HG02970 (cell line): ENCODE data around the gene KCNQ2.
"Not testable (repeated sequence)": the region's sequence is repeated elsewhere in the genome, so short reads cannot be mapped to it uniquely, and the experiment has no call there.

Experiments
- ATAC-seq: cut with Tn5 transposase; IDR thresholded peaks from one replicate; pipeline ENCODE4 v1.9.1; 2021; ENCODE audit warnings: mild to moderate bottlenecking, moderate library complexity, moderate number of reproducible peaks; ENCODE audit not compliant: unreplicated experiment, low FRiP score

Gene KCNQ2

DNA sequence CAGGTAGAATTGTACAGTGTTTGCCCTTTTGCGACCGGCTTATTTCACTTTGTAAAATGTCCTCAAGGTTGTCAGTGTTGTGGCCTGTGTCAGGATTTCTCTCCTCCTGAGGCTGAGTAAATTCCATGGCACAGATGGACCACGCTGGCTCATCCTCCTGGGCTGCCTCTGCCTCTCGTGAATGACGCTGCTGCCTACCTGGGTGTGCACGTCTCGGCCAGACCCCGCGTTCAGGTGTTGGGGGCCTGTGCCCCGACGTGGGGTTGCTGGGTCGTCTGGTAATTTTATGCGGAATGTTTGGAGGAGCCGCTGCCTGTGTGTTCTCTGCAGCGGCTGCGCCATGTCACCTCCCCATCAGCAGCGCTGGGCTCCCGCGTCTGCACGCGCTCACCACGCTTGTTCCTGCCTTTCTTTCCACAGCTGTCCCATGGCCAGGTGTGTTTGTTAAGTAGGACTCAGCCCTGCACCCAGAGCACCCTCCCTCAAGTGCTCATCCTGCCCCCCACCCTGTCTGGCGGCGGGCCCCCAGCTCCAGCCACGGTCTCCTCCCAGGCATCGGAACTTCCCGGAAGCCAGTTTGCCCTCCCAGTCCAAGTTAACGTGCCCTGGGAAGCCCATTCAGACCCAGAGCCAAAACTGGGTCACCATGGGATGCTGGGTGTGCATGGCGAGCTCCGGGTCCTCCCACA is 75.2 kb downstream of the KCNQ2 start:
- ATAC-seq, result no peak

DNA sequence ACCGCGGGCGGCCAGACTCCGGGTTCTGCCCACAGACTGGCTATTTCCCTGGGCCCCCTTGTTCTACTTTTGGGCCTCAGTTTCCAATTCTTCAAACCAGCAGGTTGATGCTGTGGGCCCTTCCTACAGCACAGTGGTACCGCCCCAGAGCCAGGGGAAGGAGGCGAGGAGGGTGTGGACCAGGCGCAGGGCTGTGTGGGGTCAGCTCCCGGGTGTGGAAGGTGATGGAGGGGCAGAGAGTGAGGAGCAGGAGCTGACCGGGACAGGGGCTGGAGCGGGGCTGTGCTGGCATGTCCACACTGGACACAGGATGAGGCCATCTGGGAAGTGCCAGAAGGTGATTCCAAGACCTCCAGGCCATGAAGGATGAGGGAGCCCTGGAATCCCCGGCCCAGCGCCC is 76.2 kb downstream of the KCNQ2 start:
- ATAC-seq, result no peak

DNA sequence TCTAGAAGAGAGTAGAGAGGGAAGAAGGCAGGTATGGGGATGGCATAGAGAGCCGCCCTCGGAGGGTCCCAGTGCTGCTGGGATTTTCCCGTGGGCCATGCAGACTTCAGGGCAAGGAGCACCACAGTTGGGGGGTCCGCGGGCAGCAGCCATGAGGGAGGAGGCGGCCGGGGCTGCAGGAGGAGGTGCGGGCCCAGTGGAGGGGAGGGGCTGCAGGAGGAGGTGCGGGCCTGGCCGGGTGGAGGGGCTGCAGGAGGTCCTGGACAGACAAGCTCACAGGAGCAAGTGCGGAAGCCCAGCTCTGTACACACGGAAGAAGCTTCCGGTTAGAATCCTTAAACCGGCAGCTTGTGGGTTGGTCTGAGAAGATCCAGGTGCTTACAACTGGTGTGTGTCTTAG is 76.7 kb downstream of the KCNQ2 start:
- no peak for ATAC-seq

DNA sequence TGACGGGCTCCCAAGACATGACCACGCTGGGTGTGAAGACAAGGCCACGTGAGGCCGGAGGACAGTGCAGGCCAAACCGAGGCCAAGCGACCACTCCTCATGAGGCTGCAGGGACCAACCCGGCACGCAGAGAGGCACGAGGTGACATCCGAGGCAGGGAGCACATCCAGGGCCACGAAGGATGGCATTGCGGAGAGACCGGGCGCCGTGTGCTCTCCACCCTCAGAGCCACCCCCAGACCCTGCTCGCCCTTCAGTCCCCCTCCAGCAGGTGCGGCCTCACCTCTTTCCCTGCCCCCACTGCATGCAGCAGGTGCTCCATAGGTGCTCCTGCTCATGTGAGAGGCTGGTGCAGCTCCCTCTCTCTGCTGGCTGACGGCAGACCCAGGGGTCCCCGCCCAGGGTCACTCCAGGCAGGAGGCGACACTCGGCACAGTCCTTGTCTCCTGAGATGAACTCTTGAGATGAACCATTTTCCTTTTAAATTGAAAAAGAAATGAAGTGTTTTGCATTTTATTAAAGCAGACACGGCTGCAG is 77.5 kb downstream of the KCNQ2 start:
- no peak for ATAC-seq

DNA sequence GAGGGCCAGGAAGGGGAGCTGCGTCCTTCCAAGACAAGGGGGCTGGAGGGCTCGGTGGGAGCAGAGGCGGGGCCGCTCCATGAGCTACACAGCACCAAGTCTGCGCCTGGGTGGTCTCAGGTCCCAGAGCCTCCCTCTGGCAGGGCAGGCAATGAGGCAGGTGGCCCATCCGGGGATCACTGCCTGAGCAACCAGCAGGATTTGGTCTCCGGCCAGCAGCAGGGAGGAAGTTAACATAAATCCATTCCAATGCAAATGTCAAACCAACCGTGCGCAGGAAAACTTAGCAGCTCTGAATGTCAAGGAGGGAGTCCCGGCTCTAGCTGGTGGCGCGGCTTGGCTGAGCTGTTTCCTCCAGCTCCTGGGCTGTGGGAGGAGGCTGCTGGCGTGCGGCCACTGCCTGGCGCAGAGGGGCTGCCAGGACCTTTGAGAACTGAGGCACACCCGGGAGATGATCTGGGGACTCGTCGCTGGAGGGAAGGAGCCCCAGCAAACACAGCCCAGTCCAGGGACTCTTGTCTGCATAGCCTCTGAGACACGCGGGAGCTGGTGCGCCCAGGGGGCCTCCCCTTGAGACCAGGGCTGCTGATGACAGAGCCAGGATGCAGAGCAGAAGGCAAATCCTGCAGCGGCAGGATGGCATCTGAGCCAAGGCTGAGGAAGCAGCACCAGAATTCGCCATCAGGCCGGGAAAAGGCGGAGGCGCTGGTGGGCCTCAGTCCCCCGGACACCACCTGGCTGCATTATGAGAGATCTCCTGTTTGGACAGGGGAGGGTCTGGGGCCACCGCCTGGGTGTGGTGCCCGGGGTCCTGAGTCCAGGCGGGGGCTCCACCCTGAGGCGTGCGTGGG is 78.2 kb downstream of the KCNQ2 start:
- ATAC-seq, result no peak

DNA sequence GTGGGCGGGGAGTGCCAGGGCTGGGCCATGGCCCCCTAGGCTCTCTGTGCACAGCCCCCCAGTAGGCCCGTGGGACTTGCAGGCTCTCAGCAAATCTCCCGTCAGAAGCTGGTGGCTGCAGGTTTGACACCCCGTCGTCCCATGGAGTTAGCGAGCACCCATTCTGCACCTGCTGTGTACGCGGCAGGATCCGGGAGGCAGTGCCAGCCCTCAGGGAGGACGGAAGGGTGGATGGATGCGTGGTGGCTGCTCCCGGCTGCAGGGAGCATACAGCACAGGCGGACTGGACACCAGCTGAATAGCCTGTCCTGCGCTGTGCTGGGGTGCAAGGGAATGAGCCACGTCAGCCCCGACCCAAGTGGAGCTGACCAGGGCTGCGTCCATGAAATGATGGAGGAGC is 78.9 kb downstream of the KCNQ2 start:
- ATAC-seq, result no peak

DNA sequence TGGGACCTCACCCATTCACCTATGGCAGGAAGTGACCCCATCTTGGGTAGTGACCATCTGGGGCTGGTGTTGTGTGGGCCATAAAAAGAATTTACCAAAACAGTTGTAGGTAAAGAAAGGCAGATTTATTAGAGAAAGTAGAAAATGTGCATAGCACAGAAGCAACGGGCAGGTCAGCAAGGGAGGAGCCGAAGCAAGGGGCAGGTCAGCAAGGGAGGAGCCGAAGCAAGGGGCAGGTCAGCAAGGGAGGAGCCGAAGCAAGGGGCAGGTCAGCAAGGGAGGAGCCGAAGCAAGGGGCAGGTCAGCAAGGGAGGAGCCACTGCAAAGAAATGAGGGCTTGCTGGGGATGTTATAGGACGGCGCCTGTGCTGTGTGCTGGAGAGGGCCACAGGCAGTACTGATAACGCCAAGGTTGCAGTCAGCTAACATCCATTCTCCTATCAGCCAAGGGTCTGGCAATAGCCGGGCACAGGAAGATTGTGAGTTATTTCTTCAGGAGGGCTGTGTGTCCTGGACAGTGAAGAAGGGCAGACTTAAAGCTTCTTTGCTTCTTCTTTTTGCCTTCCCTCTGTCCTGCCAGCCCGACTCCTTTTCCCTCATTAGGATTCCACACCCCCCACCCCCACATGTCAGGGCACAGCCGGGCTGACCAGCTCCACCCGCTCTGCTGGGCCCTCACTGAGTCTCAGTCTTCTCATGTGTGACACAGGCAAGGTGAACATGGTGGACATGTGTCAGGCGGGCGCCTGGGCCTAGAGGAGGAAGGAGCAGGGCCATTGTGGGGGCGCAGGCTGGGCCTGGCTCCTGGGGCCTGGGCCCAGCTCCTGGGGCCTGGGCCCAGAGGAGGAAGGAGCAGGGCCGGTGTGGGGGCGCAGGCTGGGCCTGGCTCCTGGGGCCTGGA is 79.7 kb downstream of the KCNQ2 start:
- no peak for ATAC-seq

DNA sequence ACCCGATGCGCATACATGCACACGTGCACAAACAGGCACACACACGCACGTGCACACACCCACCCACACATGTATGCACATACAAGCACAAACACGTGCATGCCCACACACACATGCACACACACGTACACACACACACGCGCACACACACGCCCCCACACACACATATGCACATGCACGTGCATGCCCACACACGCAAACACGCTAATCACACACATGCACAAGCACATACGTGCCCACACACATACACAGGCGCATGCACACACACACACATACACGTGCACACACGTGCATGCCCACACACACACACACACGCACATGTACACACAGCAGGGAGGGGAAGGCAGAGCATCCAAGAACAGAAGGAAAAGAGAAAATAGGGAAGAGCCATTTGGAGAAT is 84.5 kb downstream of the KCNQ2 start:
- ATAC-seq, result no peak

DNA sequence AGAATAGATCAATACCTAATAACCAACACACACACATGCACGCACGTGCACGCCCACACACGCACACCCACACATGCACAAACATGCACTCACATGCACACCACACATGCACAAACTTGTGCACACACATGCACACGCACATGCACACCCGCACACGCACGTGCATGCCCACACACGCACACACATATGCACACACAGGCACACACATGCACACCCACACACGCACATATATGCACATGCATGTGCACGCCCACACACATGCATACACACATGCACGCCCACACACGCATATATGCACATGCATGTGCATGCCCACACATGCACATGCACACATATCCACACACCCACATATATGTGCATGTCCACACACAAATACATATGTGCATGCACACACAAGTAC is 85.1 kb downstream of the KCNQ2 start:
- ATAC-seq, result no peak

DNA sequence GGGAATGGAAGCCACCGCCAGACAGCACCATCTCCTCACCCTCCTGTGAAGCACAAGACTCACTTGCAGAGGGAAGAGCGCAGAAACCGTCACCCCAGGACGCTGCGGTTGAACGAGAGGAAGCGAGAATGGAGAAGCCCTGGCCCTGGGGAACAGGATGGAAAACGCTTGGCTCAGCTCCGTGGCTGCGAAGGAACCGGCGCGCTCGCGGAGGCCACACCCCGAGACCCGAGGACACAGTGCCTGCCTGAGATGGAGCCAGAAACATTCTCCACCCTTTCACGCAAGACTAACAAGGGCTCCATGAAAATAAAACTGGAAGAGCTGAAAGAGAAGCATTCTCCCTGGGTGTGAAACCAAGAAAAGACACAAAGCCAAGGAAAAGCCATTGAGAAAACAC is 86.0 kb downstream of the KCNQ2 start:
- ATAC-seq, result no peak

DNA sequence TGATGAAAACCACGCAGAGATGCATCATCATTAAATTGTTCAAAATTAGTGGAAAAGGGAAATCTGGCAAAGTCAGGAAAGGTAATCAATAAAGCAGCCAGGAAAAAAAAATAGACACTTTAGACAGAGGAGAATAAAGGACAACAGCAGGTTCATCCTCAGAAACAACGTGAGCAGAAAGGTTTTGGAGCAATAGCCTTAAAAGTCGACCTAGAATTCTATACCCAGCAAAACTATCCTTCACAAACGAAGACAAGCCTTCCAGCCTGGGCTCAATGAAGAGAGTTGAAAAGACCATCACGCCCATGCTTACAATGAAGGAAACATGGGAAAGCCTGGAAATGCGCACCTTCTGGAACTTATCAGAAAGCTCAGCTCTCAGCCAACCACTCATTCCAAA is 86.6 kb downstream of the KCNQ2 start:
- no peak for ATAC-seq

DNA sequence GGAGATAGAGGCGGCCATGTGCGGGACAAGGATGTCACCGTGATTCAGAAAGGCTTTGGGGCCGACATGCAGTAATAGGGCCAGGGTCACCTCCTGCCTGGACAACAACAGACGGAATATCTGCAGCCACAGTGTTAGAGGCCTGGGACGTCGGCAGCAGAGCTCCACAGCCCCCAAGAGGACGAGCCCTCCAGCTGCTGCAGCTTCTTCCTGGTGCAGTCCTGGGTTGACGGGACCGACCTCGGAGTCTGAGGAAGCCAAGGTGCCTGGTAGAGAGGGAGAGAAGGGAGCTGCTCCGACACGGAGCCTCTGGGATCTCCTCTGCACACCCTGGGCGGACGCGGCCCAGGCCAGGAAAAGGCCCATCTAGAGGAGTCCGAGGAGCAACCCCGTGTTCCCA is 88.1 kb downstream of the KCNQ2 start:
- no peak for ATAC-seq

DNA sequence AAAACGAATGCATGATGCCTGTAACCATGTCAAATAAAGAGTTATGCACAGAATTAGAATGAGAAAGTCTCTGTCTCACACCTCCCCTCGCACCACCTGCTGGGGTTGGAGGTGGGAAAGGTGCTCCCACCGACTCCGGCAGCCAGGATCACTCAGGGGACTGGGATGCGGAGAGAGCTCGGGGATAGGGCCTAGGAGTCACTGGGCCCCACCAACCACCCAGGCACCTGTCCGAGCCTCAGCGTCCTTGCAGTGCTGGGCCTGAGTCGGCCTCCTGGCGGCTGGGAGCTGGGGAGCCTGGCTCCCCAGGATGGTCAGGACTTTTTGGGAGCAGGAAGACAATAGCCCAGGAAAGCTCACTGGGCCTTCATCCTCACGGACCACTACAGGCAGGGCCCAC is 88.9 kb downstream of the KCNQ2 start:
- no peak for ATAC-seq

DNA sequence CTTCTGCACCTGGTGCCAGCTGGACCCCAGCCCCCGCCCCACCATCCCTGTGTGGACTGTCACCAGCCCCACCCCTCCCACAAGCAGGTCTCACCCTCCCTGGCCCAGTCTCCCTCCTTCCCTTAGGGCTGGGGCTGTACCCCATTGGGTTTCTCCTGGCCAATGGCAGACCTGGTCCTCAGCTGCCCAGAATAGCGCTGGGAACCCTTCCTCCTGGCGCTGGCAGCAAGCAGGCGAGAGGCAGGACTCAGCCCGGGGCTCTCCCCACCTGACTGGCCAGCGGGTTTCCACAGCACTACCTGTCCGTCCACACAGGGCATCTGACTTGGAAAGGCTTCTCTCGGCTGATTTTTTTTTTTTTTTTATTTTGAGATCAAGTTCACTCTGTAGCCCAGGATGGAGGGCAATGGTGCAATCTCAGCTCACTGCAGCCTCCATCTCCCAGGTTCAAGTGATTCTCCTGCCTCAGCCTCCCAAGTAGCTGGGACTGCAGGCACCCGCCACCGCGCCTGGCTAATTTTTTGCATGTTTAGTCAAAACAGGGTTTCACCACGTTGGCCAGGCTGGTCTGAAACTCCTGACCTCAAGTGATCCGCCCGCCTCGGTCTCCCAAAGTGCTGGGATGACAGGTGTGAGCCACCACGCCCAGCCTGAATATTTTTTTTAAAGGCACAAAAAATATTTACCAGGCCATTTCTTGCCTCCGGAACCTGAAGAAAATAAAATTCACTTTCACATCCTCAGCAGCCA is 89.7 kb downstream of the KCNQ2 start:
- no peak for ATAC-seq

DNA sequence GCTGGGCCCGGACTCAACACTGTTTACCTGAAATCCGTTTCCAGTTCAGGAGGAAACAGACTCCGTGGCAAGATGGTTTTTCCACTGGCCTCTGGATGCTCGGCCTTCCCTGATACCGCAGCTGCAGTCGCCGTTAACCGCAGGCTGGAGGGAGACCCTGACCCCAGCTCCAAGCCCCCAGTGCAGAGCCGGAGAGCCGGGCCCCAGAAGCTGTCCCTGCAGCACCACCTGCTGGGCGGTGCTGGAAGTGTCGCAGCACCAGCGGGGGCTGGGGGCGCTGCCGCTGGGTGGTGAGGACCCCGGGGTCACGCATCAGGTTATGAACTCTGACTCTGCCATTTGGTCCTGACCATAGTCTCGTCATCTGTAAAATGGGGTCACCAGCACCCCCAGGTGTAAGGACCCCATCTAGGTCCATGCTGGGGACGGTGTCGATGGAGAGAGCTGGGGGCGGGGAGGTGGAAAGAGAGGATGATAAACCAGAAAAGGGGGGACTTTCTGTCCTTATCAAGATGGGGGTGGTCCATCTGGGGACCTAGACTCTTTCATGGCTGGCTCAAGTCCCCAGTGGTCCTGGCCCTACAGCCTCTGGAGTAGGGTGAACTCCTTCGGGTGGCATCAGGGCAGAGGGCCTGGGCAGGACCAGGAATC is 90.5 kb downstream of the KCNQ2 start:
- ATAC-seq, result no peak

DNA sequence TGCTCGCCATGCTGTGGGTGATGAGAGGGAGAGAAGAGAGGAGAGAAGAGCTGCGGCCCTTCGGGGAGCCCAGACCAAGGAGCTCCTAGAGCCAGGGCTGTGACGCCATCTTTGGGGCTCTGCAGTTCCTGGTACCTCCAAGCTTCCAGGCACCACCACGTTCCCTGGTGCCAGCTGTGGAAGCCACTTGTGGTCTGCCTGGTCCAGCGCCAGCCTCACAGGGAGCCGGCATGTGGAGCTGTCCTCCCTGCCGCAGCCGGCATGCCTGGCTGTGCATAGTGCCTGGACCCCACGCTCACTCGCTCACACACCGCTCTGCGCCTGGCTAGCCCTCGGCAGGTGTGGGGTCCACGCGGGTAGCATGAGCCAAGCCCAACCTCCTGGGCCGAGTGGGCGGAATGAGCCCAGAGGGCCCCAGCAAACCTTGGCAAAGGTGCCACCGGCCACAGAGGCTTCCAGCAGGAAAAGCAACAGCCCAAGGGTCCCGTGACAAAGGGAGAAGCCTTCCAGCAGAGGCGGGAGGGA is 92.0 kb downstream of the KCNQ2 start:
- no peak for ATAC-seq

DNA sequence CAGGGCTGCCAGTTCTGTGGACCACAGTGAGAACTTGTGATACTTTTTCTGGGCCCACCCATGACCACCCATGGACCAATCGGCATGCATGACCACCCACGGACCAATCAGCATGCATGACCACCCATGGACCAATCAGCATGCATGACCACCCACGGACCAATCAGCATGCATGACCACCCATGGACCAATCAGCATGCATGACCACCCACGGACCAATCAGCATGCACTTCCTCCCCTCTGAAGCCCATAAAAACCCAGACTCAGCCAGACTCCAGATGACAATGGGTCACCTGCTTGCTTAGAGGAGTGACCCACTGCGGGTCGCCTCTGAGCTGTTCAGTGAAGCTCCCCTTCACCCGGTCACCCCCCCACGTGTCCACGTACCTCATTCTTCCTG is 92.6 kb downstream of the KCNQ2 start:
- not testable (repeated sequence) for ATAC-seq

DNA sequence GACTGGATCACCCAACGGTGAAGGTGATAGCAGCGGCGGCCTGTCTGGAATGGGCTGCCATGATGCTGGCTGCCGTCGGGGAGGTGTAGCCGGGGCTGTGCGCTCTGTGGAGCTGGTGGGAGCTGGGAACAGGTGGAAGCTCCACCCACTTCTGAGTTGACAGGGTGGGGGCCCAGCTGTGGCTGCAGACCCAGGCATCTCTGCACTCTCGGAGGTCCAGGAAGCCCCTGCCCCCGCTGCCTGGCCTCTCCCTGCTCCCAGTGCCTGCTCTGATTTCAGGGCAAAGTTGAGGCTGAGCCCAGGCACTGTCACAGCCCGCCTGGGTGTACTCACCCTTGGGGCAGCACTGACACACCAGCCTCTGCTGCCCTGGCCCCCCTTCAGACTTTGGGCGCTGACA is 93.2 kb downstream of the KCNQ2 start:
- no peak for ATAC-seq

DNA sequence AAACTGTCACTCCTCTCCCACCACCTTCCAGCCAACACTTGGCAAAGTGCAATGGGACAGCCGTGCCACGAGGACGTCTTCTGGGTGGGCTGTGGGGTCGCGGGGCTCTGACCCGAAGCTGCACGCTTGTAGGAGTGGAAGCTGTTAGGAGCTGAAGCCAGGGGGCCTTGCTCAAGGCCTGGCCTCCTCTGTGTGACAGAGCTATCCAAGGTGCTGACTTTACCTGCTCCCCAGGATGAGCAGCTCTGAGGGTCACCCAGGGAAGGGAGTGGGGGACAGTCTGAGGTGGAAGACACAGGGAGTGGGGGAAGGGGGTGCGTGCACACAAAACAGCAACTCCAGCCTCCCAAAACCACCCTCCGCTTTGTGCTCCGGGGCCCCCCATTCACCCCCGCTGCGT is 93.8 kb downstream of the KCNQ2 start:
- ATAC-seq, result no peak
